NCI-H82 treated with DMSO at 0.1 percent for 48 hours (cell line): ENCODE data around the gene ATP5PD.

Source experiments
- DNase-seq: peaks from one replicate; lab custom pipeline; 2025; ENCODE audit not compliant: unreplicated experiment; lab: John Stamatoyannopoulos, UW

ATP5PD gene

GRCh38 chr17:75046407-75047289, at the start of gene ATP5PD, which contains the start of gene KCTD2:
TSS of gene ATP5PD (minus strand) at chr17:75046969. CDS start at chr17:75042650, 4,319 bp downstream.
TSS of gene KCTD2 (plus strand) at chr17:75047225. CDS start at chr17:75047251, 26 bp downstream.
- peak; percentile 89 for DNase-seq

DNA sequence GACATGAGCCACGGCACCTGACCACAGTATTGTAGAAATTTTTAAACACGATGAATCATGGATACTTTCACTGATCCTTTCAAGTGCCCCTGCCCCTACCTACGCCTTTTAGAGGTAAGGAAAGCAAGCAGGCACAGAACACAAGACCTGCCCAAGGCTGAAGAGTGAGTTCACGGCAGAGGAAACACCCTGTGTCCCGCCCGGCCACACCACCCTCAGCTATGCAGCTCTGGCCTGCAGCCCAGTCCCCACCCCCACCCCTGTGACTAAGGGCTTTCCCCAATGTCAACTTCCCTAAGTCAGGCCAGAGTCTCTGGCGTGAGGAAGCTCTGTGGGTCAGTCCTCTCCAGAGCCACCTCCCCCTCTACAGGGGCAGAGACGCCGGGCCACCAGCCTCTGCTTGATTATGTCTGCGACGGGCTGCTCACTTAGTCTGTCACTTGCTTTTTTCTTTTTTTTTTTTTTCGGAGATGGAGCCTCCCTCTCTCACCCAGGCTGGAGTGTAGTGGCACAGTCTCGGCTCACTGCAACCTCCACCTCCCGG, 49.4 kb upstream of the ATP5PD start:
- no peak for DNase-seq

DNA sequence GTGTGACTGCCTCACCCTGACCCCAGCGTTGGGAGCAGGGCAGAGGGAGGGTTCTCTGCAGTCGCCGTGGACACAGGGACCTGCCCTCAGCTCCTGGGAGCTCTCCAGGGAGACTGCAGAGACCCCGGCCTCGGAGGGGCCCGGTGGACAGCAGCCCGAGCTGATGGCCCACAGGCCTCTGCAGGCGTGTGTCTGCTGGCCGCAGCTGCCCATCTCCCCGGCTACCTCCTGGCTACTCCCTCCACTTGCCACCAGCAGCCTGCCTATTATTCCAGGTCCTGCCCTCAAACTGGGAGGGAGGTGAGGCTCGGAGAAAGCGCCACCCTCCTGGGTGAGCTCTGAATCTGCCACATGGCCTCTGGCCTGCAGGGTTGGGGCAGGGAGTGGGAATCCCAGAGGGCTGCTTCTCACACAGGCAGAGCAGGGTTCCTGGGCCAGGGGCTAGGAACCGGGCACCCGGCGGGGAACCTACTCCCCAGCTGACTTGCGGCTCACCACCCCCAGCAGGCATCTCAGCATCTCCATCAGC, 48.2 kb upstream of the ATP5PD start:
- DNase-seq, result no peak

DNA sequence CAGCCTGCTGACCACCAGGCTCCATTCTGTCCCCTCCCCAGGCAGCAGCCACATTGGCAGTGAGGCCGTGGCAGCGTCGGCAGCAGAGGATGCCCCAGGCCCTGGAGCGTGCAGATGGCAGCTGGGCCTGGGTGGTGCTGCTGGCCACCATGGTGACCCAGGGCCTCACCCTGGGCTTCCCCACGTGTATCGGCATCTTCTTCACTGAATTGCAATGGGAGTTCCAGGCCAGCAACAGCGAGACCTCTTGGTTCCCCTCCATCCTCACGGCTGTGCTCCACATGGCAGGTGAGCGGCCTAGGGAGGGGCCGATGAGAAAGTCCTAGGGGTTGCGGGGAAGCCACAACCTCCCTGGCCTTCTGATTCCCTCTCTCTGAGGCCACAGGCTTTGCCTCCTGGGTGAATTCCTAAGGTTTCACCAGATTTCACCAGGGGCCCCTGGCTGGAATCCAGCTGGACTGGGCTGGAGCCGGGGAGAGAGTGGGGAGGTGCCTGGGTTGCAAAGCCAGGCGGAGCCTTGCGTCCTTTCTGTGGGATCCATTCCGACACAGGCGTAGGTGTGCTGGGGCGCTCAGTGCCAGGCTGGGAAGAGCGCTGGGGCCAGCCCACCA, 46.9 kb upstream of the ATP5PD start:
- no peak for DNase-seq

GRCh38 chr17:75091855-75092327, 45.1 kb upstream of the ATP5PD start:
- DNase-seq, result no peak

DNA sequence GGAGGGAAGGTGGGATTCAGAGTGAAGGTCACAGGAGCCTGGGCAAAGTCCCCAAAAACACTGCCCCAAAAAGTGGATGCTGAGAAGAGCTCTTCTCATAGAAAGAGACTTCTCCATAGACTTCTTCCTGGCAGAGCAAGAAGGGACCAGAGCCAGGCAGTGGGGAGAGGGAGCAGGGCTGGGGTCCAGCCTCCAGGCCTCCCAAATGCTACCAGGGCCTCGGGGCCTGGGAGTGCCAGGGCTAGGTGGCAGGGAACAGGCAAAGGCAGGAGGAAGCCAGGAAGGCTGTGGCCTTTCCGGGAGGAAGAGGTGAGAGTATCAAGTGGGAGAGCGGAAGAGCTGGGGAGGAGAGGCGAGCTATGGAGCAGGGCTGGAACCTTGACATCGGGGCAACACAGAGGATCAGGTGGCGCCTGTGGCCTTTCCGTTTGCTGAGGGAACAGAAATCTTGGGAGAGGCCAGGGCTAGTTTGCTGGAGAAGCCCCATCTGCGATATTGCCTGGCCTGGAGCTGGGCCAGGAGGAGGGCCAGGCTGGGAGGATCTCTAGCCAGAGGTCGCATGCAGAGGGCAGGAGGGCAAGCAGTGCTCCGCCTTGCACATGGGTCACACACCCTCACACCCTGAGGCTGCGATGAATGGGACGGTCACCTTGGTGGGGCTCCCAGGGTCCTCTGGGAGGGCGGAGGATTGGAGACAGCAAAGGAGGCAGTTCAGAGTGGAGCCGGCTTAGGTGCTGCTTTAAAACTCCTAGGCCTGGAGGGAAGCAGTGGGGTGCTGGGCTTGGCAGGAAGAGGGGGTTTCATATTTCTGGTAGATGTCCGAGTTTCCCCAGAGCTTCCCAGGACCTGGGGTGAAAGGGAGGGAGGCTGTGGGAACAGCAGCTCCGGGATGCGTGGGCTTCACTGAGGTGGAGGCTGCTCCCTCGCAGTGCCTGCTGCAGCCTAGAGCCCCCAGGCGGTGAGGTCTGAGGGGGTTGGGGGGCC, 44.4 kb upstream of the ATP5PD start:
- no peak for DNase-seq

GRCh38 chr17:75088465-75089417, 42.0 kb upstream of the ATP5PD start:
- DNase-seq, result no peak

- no peak for DNase-seq
These were observed 41.0 kb upstream of the ATP5PD start, which contains the start of gene SLC16A5 for GRCh38 chr17:75087558-75088453. TSS of gene SLC16A5 (plus strand) at chr17:75087954. CDS start at chr17:75093637, 5,683 bp downstream.

GRCh38 chr17:75087182-75087557, 40.4 kb upstream of the ATP5PD start:
- DNase-seq, result no peak

- no peak for DNase-seq
These were observed 39.9 kb upstream of the ATP5PD start for GRCh38 chr17:75086496-75087181.

GRCh38 chr17:75084039-75084660, 37.4 kb upstream of the ATP5PD start:
- no peak for DNase-seq

DNA sequence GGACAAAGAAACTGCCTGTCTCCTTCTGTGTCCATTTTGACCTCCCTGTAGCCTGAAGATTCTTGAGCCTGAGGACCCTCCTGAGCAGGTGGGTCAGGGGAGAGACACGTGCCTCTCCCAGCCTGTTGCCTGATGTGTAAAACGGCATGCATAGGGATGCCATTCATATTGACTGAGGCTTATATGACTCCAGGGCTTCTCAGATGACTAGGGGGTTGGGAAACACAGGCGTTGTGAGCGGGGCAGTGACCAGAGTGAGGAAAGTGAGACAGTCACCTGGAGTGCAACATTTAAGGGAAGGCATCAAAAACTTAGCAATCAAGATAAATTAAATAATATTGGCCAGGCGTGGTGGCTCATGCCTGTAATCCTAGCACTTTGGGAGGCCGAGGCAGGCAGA, 35.9 kb upstream of the ATP5PD start:
- no peak for DNase-seq

- peak; percentile 23 for DNase-seq
These were observed 35.1 kb upstream of the ATP5PD start for GRCh38 chr17:75081611-75082540.

DNA sequence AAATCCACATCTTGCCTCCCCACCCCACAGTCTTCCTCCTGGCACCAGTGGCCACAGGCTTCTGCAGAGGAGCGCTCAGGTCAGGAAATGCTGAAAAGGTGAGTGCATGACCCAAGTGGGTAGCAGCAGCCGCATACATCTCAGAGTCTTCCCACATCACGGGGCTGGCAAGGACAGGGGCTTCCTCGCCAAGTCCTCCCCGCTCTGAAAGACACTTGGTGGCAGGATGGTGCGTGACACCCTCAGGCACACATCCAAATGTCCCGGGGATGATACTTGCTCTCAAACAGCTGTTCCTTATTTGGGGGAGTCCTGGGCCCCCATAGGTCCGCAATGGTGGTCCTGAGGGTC, 32.2 kb upstream of the ATP5PD start:
- DNase-seq, result no peak

- DNase-seq, result no peak
These were observed 31.7 kb upstream of the ATP5PD start for GRCh38 chr17:75078284-75079022.
